Stimulated activated CD8-positive, alpha-beta memory T cell treated with anti-CD3 and anti-CD28 coated beads, Interleukin-12 subunit alpha, Interleukin-12 subunit beta, amount 100 ng/mL, for 24 hours (primary cell): ENCODE data around the gene PADI1.

ENCODE experiments used
- DNase-seq: peaks from one replicate; pipeline ENCODE4 v3.0.0-alpha.2; 2020; ENCODE audit errors: extremely low read depth

PADI1 gene

GRCh38 chr1:17274186-17275170 lies 69.5 kb downstream of the PADI1 start:
- no peak for DNase-seq

- no peak for DNase-seq
Observed at GRCh38 chr1:17276568-17276967, 71.6 kb downstream of the PADI1 start.

GRCh38 chr1:17277511-17278159 lies 72.7 kb downstream of the PADI1 start:
- DNase-seq, result no peak

GRCh38 chr1:17278996-17279830 lies 74.3 kb downstream of the PADI1 start:
- DNase-seq, result no peak

- DNase-seq, result no peak
Observed at GRCh38 chr1:17280436-17280835, 75.5 kb downstream of the PADI1 start.

- no peak for DNase-seq
Observed at GRCh38 chr1:17280894-17281293, 76.0 kb downstream of the PADI1 start.

- no peak for DNase-seq
Observed at GRCh38 chr1:17281775-17282181, 76.8 kb downstream of the PADI1 start.

- no peak for DNase-seq
Observed at GRCh38 chr1:17282836-17283235, 77.9 kb downstream of the PADI1 start.

GRCh38 chr1:17286646-17287045 lies 81.7 kb downstream of the PADI1 start:
- no peak for DNase-seq

GRCh38 chr1:17287130-17287776 lies 82.3 kb downstream of the PADI1 start:
- DNase-seq, result no peak

- no peak for DNase-seq
Observed at GRCh38 chr1:17289721-17290120, 84.8 kb downstream of the PADI1 start.

GRCh38 chr1:17290553-17290952 lies 85.6 kb downstream of the PADI1 start:
- no peak for DNase-seq

- no peak for DNase-seq
Observed at GRCh38 chr1:17292299-17293160, 87.6 kb downstream of the PADI1 start.

GRCh38 chr1:17293681-17294425 lies 88.9 kb downstream of the PADI1 start:
- DNase-seq, result no peak

GRCh38 chr1:17295292-17295691 lies 90.4 kb downstream of the PADI1 start:
- DNase-seq, result no peak
